ENCODE results near the gene MEIS2. TPM values are rescaled to one million over a fixed set of nuclear protein-coding genes. Genes with fewer than 3 reads are reported as not detected.

MEIS2 gene
- total RNA-seq, 1 donor from 2014 or later: 6.0 TPM

GRCh38 chr15:36879568-36880222, 220.7 kb downstream of the MEIS2 start:
- no peak overlapping the region for H3K27ac Mint-ChIP-seq (ENCODE audit: unreplicated experiment)
- H3K9me3 Mint-ChIP-seq (ENCODE audit: unreplicated experiment): peaks cover 19% of the 10 kb centered on the region
- no peak for TF ChIP-seq CTCF (IDR thresholded peaks at IDR 0.05; ENCODE audit: partially characterized antibody, unreplicated experiment)
- H3K4me1 Mint-ChIP-seq (ENCODE audit: low read depth, unreplicated experiment): peaks cover 11% of the 10 kb centered on the region
- H3K36me3 Mint-ChIP-seq (ENCODE audit: unreplicated experiment): no peaks in the 10 kb centered on the region
- no peak for DNase-seq
- H3K27me3 Mint-ChIP-seq (ENCODE audit: unreplicated experiment): peaks cover 33% of the 10 kb centered on the region
- peak overlapping the region; percentile 50 for H3K4me3 Mint-ChIP-seq (ENCODE audit: unreplicated experiment)

GRCh38 chr15:36878684-36879262, 221.6 kb downstream of the MEIS2 start:
- Mint-ChIP-seq H3K4me3 (ENCODE audit: unreplicated experiment) (peak overlapping the region; percentile 23), H3K36me3 (ENCODE audit: unreplicated experiment) (no peaks in the 10 kb centered on the region), H3K9me3 (ENCODE audit: unreplicated experiment) (peaks cover 15% of the 10 kb centered on the region), H3K4me1 (ENCODE audit: low read depth, unreplicated experiment) (peaks cover 8% of the 10 kb centered on the region), H3K27ac (ENCODE audit: unreplicated experiment) (no peak overlapping the region), H3K27me3 (ENCODE audit: unreplicated experiment) (peaks cover 33% of the 10 kb centered on the region)
- TF ChIP-seq CTCF (IDR thresholded peaks at IDR 0.05; ENCODE audit: partially characterized antibody, unreplicated experiment): no peak
- DNase-seq: no peak

GRCh38 chr15:36877796-36878683, 222.3 kb downstream of the MEIS2 start:
- no peak for TF ChIP-seq CTCF (IDR thresholded peaks at IDR 0.05; ENCODE audit: partially characterized antibody, unreplicated experiment)
- peaks cover 8% of the 10 kb centered on the region for H3K4me1 Mint-ChIP-seq (ENCODE audit: low read depth, unreplicated experiment)
- peaks cover 13% of the 10 kb centered on the region for H3K9me3 Mint-ChIP-seq (ENCODE audit: unreplicated experiment)
- H3K36me3 Mint-ChIP-seq (ENCODE audit: unreplicated experiment): no peaks in the 10 kb centered on the region
- peaks cover 30% of the 10 kb centered on the region for H3K27me3 Mint-ChIP-seq (ENCODE audit: unreplicated experiment)
- DNase-seq: no peak
- H3K4me3 Mint-ChIP-seq (ENCODE audit: unreplicated experiment): peak overlapping the region; percentile 63
- no peak overlapping the region for H3K27ac Mint-ChIP-seq (ENCODE audit: unreplicated experiment)

GRCh38 chr15:36877294-36877693, 223.1 kb downstream of the MEIS2 start:
- Mint-ChIP-seq H3K27ac (ENCODE audit: unreplicated experiment) (no peak overlapping the region), H3K27me3 (ENCODE audit: unreplicated experiment) (peaks cover 25% of the 10 kb centered on the region), H3K4me3 (ENCODE audit: unreplicated experiment) (no peak overlapping the region), H3K36me3 (ENCODE audit: unreplicated experiment) (no peaks in the 10 kb centered on the region), H3K9me3 (ENCODE audit: unreplicated experiment) (peaks cover 9% of the 10 kb centered on the region), H3K4me1 (ENCODE audit: low read depth, unreplicated experiment) (peaks cover 8% of the 10 kb centered on the region)
- no peak for DNase-seq
- TF ChIP-seq CTCF (IDR thresholded peaks at IDR 0.05; ENCODE audit: partially characterized antibody, unreplicated experiment): no peak
